Measurements from ENCODE around the gene P2RY8. TPM values are rescaled to one million over a fixed set of nuclear protein-coding genes. Genes with fewer than 3 reads are reported as not detected.
"Not testable (repeated sequence)": the region's sequence is repeated elsewhere in the genome, so short reads cannot be mapped to it uniquely, and the experiment has no call there.

P2RY8 gene
- total RNA-seq, 1 experiment from 2014 or later, result 0.10 TPM

DNA sequence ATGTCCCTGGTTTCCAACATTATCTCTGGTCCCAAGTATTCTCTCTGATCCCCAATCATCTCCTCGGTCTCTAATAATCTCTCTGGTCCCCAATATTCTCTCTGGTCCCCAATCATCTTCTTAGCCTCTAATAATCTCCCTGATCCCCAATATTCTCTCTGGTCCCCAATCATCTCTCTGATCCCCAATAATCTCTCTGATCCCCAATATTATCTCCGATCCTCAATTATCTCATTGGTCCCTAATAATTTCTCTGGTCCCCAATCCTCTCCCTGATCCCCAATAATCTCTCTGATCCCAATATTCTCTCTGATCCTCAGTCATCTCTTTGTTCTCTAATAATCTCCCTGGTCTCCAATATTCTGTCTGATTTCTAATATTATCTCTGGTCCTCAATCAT, 16.6 kb downstream of the P2RY8 start:
- DNase-seq (ENCODE audit: low read depth), result no peak

DNA sequence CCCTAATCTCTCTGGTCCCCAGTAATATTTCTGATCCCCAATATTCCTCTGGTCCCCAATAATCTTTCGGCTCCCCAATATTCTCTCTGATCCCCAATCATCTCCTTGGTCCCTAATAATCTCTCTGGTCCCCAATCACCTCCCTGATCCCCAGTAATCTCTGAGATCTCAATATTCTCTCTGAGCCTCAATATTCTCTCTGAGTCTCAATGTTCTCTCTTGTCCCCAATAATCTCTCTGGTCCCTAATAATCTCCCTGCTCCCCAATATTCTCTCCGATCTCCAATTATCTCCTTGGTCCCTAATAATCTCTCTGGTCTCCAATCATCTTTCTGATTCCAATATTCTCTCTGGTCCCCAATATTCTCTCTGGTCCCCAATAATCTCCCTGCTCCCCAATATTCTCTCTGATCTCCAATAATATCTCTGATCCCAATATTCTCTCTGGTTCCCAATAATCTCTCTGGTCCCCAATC, 17.9 kb downstream of the P2RY8 start:
- no peak for DNase-seq (ENCODE audit: low read depth)

DNA sequence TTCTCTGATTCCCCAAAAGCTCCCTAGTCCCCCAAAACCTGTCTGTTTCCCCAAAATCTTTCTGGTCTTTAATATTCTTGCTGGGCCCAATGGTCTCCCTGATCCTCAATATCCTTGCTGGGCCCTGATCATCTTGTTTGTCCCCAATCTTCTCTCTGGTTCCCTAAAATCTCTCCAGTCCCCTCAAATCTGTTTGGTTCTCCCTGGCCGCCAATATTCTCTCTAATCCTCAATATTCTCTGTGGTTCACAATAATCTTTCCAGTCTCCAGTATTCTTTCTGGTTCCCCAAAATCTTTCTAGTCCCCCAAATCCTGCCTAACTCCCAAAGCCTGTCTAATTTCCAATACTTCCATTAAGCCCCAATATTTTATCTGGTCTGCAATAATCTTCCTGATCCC, 18.5 kb downstream of the P2RY8 start:
- DNase-seq (ENCODE audit: low read depth), result no peak

DNA sequence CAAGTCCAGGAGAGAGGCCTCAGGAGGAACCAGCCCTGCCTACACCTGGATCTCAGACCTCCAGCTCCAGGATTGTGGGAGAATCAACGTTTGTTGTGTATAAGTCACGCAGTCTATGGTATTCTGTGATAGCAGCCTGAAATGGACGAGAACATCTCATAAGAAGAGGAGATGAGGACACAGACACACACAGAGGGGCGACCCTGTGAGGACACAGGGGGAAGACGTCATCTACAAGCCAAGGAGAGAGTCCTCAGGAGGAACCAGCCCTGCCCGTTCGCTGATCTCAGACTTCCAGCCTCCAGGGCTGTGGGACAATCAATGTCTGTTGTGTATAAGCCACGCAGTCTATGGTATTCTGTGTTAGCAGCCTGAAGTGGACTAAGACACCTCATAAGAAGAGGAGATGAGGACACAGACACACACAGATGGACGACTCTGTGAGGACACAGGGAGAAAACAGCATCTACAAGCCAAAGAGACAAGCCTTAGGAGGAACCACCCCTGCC, 20.3 kb downstream of the P2RY8 start:
- no peak for DNase-seq (ENCODE audit: low read depth)

DNA sequence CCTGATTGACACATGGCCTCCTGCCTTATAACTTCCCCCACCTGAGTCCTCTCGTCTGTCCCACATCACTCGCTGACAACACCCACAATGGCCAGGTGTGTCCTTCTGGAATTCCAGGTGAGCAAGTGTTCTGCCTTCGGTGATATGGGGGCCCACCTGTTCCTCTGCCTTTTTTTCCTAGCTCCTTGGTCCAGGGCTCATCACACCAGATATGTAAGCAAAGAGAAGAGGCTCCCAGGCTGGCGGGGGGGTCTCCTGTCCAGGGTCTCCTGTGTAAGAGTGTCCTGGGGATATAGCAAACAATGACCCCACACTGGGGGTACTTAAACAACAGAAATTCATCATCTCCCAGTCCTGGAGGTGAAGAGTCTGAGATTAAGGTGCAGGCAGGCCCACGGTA, 25.2 kb downstream of the P2RY8 start:
- DNase-seq (ENCODE audit: low read depth), result no peak

DNA sequence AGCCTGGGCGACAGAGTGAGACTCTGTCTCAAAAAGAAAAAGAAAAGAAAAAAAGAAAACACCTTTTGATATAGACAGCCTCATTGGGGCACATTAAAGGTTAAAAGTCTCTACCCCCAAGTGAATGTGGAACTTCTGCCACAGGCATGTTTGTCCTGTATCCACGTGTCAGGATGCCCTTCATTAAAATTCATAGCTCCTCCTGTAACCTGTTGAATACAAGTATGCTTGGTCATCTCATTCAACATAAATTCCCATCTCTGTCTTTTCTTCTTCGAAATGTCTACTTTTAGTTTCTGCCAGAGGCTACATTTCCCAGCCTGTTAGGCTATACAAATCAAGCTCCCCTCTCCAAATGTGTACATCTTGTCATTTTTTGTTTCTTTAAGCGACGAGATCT, 25.8 kb downstream of the P2RY8 start:
- DNase-seq (ENCODE audit: low read depth), result no peak

DNA sequence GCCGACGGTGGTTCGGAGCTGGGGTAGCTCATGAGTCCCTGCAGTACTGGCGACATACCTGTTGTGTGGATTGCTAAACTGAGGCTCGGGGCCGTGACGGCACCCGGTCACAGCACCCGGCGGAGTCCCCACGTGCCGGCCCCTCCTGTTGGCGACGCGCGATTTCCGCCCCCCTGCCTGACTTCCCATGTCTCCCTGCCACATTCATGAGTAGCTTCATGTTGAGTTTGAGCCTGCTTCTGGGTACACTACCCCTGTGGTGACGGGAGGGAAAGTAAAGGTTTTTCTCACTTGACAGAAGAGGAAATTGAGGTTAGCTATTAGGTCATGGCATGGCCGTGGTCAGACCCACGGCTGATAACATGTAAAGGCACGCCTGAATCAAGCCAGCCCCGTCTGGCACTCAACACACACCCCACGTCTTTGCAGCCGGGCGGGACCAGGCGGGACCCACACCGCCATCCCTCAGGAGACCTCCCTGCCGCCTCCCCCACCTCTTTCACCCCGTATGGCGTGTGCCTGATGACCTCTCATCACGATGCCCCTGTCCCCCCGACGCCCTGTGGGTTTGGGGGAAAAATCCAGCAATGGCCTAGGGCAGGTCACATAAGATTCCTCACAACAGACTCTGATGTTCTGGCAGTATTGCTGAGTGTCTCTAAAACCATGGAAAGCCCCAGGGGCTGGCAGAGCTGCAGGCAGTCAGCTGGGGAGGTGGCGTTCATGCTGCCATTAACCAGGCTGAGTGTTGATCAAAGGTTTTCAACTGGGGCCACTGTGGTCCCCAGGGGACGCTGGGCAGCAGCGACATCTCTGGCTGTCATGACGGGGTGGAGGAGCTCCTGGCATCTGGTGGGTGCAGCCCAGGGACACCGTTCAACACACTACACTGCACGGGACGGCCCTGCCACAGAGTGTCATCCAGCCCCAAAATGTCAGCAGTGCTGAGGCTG, 29.2 kb downstream of the P2RY8 start:
- no peak for DNase-seq (ENCODE audit: low read depth)

DNA sequence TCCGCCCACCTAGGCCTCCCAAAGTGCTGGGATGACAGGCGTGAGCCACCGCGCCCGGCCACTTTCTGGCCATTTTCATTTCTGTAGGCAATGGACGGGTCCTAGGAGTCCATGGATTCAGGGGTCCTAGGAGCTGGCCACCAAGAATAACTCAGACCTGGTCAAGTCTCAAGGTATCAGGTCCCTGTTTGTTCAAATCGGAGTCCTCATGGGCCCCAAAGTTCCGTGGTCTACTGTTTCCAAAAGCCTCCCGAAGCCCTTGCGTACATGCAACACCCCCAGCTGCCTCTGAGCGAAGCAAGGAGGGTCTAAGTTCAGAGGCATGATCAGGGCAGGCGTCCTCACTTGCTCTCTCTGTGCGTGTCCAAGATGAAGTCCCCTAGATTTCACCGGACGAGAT, 30.1 kb downstream of the P2RY8 start:
- DNase-seq (ENCODE audit: low read depth), result no peak

DNA sequence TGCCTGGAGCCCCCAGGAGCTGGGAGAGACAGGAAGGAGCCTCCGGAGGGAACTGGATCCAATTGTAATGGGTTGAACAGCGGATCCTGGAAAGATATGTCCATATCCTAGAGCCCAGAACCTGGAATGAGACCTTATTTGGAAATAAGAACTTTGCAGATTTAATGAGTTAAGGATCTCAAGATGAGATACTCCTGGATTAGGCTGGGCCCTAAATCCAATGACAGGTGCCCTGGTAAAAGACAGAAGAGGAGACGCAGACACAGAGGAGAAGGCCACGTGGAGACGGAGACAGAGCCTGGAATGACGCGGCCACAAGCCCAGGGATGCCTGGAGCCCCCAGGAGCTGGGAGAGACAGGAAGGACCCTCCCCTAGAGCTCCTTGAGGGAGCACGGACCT, 34.1 kb downstream of the P2RY8 start:
- no peak for DNase-seq (ENCODE audit: low read depth)

DNA sequence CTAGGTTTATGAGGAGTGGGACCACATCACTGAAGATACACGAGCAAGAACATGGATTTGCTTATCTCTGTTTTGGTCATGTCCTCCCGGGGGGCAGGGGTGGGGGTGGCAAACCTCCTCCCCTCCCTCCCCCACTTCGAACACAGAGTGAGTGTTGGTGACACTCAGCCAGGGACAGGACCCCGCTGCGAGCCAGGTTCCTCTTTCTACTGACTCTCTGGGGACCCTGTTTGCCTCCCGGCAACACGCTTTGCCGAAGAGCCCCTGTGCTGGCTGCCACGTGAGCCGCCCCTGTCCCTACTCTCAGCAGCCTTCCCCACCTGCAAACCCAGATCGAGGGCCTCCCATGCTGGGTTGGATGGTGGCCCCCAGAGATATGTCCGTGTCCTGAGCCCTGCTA, 34.7 kb downstream of the P2RY8 start:
- DNase-seq (ENCODE audit: low read depth), result no peak

DNA sequence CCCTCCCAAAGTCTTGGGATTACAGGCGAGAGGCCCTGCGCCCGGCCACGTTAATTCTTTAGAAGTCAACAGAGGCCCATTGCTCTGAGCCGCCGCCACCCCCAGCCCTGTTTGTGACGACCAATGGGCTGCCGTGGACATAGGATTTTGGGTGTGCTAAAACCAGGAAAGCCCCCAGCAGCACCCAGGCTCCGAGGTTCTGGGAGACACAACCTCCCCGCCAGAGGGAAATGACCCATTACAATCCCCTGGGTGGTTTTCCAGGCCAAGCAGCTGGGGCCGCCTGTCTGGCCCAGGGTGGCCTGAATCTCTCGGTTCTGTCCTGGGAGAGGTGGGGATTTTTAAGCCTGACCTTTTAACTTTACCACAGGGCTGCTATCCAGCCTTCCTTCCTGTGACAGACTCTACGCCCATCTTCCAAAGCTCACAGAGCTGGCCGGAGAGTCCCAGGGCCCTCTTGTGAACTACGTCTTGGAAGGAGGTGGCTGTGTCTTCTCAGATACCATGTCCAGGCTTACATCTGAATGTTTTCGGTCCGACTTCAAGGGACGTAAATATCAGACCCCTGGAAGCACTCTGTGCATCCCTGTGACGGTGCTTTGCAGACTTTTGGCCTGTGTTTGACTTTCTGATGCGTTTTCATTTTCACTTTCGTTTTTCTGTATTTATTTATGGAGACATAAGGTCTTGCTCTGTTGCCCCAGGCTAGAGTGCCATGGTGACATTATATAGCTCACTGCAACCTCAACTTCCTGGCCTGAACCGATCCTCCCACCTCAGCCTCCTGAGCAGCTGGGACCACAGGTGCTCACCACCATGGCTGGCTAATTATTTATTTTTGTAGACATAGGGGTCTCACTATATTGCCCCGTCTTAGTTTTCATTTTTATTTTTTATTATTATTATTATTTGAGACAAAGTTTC, 36.0 kb downstream of the P2RY8 start:
- DNase-seq (ENCODE audit: low read depth), result peak; percentile 66

DNA sequence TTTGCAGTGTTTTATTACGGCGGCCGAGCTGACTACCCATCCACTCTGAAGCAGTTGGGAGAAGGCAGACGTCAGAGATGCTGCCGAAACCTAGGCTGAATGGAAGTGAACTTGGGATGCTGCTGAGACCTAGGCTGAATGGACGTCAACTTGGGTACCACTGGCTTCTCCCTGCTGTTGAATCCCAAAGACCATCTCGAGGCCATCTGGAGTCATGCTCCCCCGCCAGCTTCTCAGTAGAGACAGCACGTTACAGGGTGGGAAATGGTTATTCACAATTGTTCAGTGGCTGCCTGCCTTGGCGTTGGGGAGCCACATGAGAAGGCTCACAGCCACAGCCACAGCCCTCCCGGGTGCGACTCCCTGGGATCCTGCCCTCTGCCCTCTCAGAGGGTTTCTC, 40.9 kb downstream of the P2RY8 start:
- DNase-seq (ENCODE audit: low read depth), result no peak

DNA sequence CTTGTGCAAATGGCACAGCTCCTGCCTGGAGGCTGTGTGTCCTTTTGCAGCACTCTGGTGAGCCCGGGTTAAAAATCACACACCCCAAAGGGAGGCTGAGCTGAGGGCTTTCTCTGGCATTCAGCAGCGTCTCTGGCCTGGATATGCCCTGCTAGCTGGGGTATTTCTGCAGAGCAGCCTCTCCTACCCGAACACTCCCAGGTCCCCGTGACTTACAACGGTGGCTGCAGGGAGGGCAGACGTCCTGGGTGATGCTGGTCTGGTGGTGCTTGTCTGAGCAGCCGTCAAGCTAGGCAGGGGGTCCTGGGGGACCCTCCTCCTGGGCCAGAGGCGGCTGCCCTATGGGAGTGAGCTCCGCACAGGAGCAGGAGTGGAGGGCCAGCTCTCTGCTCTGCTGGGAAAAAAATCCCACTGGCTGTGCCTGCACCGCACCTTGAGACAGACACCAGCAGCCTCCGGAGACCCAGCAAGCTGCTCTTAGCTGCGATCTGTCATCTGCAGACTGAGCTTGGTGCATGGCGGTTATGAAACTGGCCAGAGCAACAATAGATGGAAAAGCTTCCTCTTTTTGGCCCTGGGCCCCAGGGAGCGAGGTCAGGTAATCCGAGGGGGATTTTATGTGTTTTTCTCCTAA, 43.0 kb downstream of the P2RY8 start:
- DNase-seq (ENCODE audit: low read depth), result no peak

DNA sequence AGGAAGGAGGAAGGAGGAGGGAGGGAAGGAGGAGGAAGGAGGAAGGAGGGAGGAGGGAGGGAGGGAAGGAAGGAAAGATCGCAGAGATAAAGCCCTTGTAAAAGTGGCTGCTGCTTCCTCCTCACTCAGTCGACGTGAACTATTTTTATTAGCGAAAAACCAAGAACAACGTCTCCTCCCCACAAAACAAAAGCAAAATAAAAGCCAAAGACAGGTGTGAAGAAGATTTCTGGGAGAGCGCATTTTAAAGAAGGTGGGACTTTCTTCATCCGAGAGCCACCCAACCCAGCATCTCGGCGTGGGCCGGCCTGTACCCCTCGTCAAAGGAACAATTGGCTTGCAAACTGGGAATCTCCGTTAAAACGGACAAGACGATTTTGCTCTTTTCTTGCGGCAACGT, 43.6 kb downstream of the P2RY8 start:
- DNase-seq (ENCODE audit: low read depth), result no peak

DNA sequence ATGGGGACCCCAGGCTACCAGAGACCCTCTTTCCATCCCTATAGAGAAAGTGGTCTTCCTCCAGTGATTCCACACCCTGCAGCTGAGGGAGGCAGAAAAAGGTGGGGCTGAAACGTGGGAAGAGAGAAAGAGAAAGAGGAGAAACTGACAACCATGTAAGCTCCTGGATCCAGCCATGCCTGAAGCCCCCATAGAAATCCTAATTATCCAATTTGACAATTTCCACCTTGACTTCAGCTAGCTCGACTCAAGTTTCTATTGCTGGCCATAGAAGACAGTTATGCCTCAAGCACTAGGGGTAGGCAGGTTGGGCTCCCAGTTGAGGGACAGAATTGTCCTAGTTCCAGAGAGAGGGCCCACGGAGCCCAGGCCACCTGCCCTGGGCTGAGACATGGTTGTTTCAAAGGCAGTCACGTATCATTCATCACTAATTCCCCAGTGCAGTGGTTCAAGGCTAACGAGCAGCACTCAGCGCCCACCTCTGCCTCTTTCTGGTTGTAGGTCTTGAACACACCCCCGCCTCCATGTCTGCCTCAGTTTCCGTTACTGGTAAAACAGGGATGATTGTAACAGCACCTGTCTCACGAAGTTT, 44.5 kb downstream of the P2RY8 start:
- no peak for DNase-seq (ENCODE audit: low read depth)

DNA sequence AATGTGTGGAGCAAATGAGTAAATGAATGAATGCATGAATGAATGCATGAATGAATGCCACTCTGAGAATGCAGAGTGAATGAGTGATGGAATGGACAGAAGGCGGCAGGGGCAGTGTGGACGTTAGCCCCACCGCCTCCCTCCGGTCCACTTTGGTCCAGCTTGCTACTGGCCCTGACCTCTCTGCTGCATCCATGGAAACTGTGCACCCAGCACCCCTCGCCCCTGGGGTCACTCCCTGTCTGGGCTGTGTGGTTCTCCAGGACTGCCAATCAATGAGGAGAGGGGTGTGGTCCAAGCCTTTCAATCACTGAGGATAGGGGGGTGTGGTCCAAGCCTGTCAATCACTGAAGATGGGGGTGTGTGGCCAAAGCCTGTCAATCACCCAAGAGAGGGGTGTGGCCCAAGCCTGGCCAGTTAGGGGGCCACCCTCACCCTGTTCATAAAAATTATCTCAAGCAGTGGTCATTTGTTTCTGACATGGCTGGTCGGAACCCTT, 45.1 kb downstream of the P2RY8 start:
- DNase-seq (ENCODE audit: low read depth), result peak; percentile 61

DNA sequence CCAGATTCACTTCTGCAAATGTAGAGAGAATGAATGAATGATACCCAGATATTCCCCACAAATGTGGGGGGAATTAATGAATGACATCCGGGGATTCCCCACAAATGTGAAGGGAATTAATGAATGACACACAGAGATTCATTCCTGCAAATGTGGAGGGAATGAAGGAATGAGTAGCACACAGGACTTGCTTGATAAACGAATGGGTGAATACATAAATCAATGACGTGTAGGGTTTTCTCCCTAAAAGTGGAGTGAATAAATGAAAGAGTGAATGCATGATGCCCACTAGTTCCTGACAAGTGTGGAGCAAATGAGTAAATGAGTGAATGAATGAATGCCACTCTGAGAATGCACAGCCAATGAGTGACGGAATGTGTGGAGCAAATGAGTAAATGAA, 45.7 kb downstream of the P2RY8 start:
- DNase-seq (ENCODE audit: low read depth), result not testable (repeated sequence)

DNA sequence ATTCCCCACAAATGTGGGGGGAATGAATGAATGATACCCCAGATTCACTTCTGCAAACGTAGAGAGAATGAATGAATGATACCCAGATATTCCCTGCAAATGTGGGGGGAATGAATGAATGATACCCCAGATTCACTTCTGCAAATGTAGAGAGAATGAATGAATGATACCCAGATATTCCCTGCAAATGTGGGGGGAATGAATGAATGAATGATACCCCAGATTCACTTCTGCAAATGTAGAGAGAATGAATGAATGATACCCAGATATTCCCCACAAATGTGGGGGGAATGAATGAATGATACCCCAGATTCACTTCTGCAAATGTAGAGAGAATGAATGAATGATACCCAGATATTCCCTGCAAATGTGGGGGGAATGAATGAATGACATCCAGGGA, 46.3 kb downstream of the P2RY8 start:
- not testable (repeated sequence) for DNase-seq (ENCODE audit: low read depth)

DNA sequence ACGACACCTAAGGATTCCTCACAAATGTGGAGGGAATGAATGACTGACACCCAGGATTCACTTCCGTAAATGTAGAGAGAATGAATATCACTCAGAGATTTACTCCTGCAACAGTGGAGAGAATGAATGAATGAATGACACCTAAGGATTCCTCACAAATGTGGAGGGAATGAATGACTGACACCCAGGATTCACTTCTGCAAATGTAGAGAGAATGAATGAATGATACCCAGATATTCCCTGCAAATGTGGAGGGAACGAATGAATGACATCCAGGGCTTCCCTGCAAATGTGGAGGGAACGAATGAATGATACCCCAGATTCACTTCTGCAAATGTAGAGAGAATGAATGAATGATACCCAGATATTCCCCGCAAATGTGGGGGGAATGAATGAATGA, 47.6 kb downstream of the P2RY8 start:
- not testable (repeated sequence) for DNase-seq (ENCODE audit: low read depth)

DNA sequence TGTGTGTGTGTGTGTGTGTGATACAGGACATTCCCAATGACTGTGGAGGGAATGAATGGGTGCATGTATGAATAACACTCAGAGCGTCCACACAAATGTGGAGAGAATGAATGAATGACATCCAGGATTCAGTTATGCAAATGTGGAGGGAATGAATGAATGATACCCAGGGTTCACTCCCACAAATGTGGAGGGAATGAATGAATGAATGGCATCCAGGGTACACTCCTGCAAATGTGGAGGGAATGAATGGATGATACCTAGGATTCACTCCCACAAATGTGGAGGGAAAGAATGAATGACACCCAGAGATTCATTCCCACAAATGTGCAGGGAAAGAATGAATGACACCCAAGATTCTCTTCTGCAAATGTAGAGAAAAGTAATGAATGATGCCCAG, 48.2 kb downstream of the P2RY8 start:
- no peak for DNase-seq (ENCODE audit: low read depth)

DNA sequence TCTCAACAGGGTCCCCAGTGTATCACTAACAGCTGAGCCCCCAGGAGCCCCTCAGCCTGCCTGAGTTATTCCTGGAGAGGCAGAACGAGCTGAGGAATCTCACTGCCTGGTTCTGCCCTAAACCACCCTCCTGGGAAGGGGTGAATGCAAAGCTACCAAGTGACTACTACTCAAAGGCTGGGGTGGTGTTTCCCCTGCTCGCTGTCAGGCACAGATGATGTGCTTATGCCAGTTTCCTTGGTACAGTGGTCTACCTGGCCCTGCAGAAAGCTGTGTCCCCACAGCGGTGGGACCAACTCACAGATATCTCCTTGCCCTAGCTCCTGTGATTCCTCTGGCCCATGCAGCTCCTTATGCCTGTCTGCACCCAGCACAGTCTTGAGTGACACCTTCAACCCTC, 48.8 kb downstream of the P2RY8 start:
- DNase-seq (ENCODE audit: low read depth), result no peak

All from M059J (cell line).